Stimulated activated CD8-positive, alpha-beta memory T cell treated with anti-CD3 and anti-CD28 coated beads, Interleukin-7, amount 100 ng/mL, for 1 hour (primary cell): ENCODE data around the gene KRTAP10-10.
"Not testable (repeated sequence)": the region's sequence is repeated elsewhere in the genome, so short reads cannot be mapped to it uniquely, and the experiment has no call there.

Experiments
- DNase-seq, 2 donors: peaks; one replicate each; pipeline ENCODE4 v3.0.0-alpha.2; 2020; ENCODE audit warnings: low read depth in 2 of 2

KRTAP10-10 gene

GRCh38 chr21:44626673-44627143 lies 10.4 kb upstream of the KRTAP10-10 start, which contains the start of gene KRTAP10-9:
Gene KRTAP10-9 (plus strand): TSS chr21:44627093. CDS start chr21:44627172, 79 bp downstream.
- no peak for DNase-seq

GRCh38 chr21:44627181-44627822 lies 9.9 kb upstream of the KRTAP10-10 start:
- not testable (repeated sequence) for DNase-seq

- not testable (repeated sequence) for DNase-seq
Measured at GRCh38 chr21:44627831-44628233, 9.3 kb upstream of the KRTAP10-10 start.

GRCh38 chr21:44628707-44629391 lies 8.3 kb upstream of the KRTAP10-10 start:
- no peak for DNase-seq

- DNase-seq, result no peak
Measured at GRCh38 chr21:44630440-44630839, 6.7 kb upstream of the KRTAP10-10 start.

- no peak for DNase-seq
Measured at GRCh38 chr21:44632067-44632466, 5.1 kb upstream of the KRTAP10-10 start.

- DNase-seq, result no peak
Measured at GRCh38 chr21:44636209-44637017, 743 bp upstream of the KRTAP10-10 start.

GRCh38 chr21:44637851-44638348 lies 744 bp downstream of the KRTAP10-10 start:
- not testable (repeated sequence) for DNase-seq

- DNase-seq, result not testable (repeated sequence)
Measured at GRCh38 chr21:44638506-44639330, 1.6 kb downstream of the KRTAP10-10 start.

GRCh38 chr21:44639331-44639655 lies 2.1 kb downstream of the KRTAP10-10 start:
- no peak for DNase-seq

GRCh38 chr21:44640761-44641160 lies 3.6 kb downstream of the KRTAP10-10 start:
- no peak for DNase-seq

- DNase-seq, result no peak
Measured at GRCh38 chr21:44643741-44644310, 6.7 kb downstream of the KRTAP10-10 start.

GRCh38 chr21:44644878-44645277 lies 7.7 kb downstream of the KRTAP10-10 start:
- no peak for DNase-seq

GRCh38 chr21:44646366-44647221 lies 9.4 kb downstream of the KRTAP10-10 start, which contains the start of gene KRTAP10-11:
Gene KRTAP10-11 (plus strand): TSS chr21:44646414. CDS start chr21:44646459, 45 bp downstream.
- DNase-seq, result not testable (repeated sequence)

GRCh38 chr21:44647222-44647552 lies 10.0 kb downstream of the KRTAP10-10 start:
- DNase-seq, result no peak

GRCh38 chr21:44648557-44649311 lies 11.6 kb downstream of the KRTAP10-10 start:
- no peak for DNase-seq

- DNase-seq, result no peak
Measured at GRCh38 chr21:44649521-44650100, 12.5 kb downstream of the KRTAP10-10 start.

- no peak for DNase-seq
Measured at GRCh38 chr21:44650265-44650972, 13.3 kb downstream of the KRTAP10-10 start.
